Measurements from ENCODE around the gene PIERCE2.
"Not testable (repeated sequence)": the region's sequence is repeated elsewhere in the genome, so short reads cannot be mapped to it uniquely, and the experiment has no call there.

PIERCE2 gene, protein sequence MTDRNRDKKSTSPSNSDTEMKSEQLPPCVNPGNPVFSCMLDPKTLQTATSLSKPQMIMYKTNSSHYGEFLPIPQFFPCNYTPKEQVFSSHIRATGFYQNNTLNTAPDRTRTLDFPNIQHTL

DNA sequence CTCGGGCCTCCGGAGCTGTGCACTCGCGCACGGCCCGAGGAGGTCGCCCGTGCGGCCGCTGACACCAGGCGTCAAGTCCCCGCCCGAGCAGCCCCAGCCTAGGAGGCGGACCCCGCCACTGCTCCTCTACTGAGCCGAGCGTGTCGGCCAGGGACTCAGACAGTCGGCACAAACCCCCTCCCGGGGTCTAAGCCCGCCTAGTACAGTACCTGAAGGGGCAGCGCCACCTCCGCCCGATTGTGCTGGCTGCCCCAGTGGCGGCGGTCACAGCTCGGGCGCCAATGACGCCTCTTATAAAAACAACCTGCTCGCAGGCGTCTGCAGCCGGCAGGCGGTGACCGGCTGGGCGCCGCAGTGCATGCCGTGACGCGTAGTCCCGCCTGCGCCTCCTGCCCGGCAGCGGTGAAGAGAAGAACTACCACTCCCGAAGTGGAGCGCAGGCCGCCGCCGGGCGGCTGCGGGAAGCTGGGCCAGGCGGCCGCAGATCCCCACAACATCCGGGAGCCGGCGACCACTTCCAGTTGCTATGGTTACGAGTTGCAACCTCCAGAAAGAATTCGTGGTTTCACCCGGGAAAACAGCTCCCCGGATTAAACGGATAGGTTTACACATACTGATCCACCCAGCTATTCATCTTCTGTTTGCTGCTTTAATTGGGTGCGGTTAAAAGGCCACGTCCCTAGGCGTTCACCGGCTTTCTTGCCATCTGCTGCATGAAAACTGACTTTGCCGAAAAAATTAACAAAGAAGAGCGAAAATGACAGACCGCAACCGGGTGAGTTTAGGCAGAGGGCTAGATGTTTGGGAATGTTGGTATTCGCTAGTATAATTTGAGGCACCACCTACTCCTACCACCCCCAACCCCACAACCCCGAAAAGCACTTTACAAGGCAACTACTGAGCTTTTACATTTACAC, at the start of gene PIERCE2, which contains the start of gene CCPG1:
TSS of gene PIERCE2 (plus strand) at position 484 of the 917 bp plus-strand sequence. CDS start at position 758, 274 bp downstream.
TSS of gene CCPG1 (minus strand) at position 348 of the 917 bp plus-strand sequence. CDS start 18,935 bp downstream, outside the sequence.
- DNase-seq (ENCODE audit: low spot score): peak; percentile 89

GRCh38 chr15:55360256-55360655, 48.0 kb upstream of the PIERCE2 start:
- no peak for DNase-seq (ENCODE audit: low spot score)

GRCh38 chr15:55361048-55361447, 47.2 kb upstream of the PIERCE2 start:
- DNase-seq (ENCODE audit: low spot score): no peak

- DNase-seq (ENCODE audit: low spot score): no peak
Measured at GRCh38 chr15:55362641-55363040, 45.7 kb upstream of the PIERCE2 start.

GRCh38 chr15:55366981-55367380, 41.3 kb upstream of the PIERCE2 start:
- no peak for DNase-seq (ENCODE audit: low spot score)

DNA sequence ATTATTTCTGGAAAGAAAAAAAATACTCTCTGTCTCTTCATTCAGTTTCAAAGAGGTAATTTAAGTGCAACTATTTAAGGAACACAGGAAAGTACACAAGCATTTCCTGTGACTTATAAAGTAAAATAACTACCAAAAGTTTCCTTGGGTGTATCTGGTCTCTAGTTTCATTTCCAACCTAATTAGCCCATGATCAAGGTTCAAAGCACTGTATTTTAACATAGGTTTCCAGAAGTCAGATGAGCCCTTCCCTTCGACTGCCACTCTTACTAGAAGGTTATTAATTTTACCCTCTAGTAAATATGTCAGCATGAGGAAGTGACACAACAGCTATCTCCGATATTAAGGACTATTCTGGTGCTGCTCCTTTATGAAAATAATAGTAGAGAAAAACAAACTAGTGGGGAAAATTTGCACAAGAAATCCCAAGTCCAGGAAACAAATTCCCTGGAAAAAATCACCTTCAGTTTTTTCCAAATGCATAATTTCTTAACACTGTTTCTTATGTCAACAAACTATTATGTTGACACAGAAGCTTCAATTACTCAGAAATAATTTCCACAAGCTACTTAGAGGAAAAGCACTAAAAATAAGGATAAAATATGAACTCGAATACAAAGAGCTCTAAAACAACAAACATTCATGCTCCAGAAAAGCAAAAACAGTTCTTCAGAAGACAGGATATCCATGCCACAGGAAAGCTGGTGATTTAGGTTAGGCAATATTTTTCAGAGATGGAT, 35.4 kb upstream of the PIERCE2 start:
- DNase-seq (ENCODE audit: low spot score): no peak

DNA sequence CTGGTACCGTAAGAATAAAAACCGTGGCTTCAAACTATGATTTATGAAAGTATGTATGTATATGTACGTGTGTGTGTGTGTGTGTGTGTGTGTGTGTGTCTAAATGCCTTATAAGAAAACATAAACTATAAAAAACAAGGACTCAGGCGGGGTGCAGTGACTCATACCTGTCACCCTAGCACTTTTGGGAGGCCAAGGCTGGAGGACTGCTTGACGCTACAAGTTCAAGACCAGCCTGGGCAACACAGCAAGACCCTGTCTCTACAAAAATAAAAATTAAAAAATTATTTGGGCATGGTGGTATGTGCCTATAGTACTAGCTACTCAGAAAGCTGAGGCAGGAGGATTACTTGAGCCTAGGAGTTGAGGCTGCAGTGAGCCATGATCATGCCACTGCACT, 29.2 kb upstream of the PIERCE2 start:
- no peak for DNase-seq (ENCODE audit: low spot score)

DNA sequence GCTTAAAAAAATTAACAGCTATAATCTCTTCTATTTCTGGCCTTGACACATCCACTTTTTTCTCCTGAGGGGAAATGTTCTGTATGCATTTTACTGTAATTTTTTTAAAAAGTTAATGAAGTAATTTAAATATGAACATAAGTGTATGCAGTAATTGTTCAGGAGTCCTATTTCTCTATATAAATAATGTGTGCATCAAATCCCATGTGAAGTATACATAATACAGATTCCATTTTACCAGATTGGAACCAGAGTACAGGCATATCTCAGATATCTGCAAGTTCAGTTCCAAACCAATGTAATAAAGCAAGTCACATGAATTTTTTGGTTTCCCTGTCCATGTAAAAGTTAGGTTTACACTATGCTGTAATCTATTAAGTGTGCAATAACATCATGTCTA, 26.7 kb upstream of the PIERCE2 start:
- DNase-seq (ENCODE audit: low spot score): no peak

DNA sequence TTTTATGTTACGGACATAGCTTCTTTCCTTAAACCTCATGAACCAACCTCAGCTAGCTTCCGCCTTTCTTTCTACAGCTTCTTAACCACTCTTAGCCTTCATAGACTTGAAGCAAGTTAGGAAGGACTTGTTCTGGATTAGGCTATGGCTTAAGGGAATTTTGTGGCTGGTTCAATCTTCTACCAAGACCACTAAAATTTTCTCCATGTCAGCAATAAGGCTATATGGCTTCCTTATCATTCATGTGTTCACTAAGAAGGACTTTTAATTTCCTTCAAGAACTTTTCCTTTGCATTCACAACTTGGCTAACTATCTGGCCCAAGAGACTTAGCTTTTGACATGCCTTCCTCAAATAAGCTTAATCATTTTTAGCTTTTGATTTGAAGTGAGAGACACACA, 24.6 kb upstream of the PIERCE2 start:
- DNase-seq (ENCODE audit: low spot score): no peak

DNA sequence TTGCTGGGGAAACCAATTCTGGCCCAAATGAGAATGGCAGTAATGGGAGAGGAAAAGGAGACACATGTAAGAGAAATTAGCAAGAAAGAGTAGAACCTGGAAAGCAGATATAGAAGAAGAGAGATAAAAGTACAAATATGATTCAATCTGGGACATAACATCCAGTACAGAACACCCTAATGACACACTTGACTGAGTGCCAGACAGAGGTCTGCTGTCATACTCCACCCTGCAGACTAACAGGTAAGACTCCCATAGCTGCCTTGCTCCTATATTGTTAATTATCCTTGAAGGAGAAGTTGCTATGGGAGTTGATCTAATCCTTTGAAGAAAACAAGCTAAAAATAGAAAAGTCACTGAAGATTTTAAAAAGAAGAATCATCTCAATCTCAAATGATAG, 21.3 kb upstream of the PIERCE2 start:
- no peak for DNase-seq (ENCODE audit: low spot score)

GRCh38 chr15:55389264-55389607, 19.1 kb upstream of the PIERCE2 start:
- DNase-seq (ENCODE audit: low spot score): no peak

DNA sequence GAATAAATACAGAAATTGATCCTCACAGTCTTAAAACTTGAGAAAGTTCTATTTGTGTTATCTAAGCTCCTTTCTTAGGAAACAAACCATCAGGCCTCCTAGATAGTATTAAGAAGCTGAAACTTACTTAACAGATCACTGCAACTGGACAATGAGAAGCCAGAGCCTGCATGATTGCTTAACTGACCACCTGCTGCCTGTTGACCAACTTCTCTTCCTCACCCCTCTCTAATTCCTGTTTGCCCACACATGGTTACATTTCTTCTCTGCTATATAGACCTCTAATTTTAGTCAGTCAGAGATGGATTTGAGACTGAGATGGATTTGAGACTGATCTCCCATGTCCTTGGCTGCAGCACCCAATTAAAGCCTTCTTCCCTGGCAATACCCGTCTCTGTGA, 13.6 kb upstream of the PIERCE2 start:
- no peak for DNase-seq (ENCODE audit: low spot score)

DNA sequence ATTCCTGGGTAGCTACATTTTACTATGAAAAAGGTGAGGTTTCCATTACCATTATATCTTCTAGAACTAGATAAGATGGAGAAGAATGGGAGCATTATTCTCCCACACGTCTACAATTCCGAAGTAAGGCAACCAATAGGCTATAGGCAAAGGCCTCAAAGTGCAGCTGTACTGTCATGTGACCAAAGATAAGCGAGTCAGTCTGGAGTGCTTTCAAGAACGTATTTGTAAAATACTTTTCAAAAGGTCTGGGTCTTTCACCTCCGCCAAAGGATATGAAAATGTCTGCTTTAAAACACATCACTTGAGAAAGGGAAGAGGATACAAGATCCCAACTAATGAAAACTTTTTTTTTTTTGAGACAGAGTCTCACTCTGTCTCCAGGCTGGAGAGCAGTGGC, 10.1 kb upstream of the PIERCE2 start:
- DNase-seq (ENCODE audit: low spot score): no peak

- DNase-seq (ENCODE audit: low spot score): not testable (repeated sequence)
Measured at GRCh38 chr15:55400050-55400449, 8.2 kb upstream of the PIERCE2 start.

GRCh38 chr15:55401786-55402246, 6.5 kb upstream of the PIERCE2 start:
- no peak for DNase-seq (ENCODE audit: low spot score)

GRCh38 chr15:55402707-55403106, 5.6 kb upstream of the PIERCE2 start:
- no peak for DNase-seq (ENCODE audit: low spot score)

- DNase-seq (ENCODE audit: low spot score): no peak
Measured at GRCh38 chr15:55403531-55403930, 4.8 kb upstream of the PIERCE2 start.

DNA sequence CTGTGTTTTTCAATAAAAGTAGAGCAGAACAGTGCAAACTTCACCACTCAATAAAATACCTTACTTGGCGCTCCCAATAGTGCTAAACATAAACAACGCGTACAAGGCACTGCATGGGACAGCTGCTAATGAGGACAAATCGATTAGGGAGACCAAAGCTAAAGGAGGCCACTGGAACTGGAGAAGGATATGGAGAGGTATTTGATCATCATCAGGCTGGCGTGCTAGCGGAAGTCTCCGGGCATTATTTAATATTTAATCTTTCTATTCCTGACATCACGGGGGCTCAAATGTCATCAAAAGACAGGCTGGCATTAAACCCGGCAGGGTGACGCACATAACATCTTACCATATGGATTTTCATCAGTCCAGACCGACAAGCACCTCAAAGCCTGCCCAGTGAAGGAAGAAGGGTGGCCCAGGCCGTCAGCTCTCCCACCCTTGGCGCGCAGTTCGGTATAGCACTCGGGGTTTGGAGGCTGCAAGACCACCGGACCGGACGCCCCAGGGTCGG, 740 bp upstream of the PIERCE2 start:
- DNase-seq (ENCODE audit: low spot score): no peak

DNA sequence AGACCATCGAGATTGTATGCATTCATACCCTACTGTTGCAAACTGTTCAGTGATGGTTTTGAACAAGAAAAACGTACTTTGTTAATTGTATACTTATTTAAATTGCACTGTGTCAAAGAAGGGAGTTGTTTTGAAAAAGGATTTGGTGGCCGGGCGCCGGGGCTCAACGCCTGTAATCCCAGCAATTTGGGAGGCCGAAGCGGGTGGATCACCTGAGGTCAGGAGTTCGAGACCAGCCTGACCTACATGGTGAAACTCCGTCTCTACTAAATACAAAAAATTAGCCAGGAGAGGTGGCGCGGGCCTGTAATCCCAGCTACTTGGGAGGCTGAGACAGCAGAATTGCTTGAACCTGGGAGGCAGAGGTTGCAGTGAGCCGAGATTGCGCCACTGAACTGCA, 681 bp downstream of the PIERCE2 start:
- not testable (repeated sequence) for DNase-seq (ENCODE audit: low spot score)

DNA sequence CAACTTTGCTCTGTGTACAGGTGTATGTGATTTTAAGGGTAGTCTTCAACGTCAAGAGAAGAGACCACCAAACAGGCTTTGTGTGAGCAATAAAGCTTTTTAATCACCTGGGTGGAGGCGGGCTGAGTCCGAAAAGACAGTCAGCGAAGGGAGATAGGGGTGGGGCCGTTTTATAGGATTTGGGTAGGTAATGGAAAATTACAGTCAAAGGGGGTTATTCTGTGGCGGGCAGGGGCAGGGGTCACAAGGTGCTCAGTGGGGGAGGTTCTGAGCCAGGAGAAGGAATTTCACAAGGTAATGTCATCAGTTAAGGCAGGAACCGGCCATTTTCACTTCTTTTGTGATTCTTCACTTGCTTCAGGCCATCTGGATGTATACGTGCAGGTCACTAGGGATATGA, 9.4 kb downstream of the PIERCE2 start:
- DNase-seq (ENCODE audit: low spot score): not testable (repeated sequence)

- no peak for DNase-seq (ENCODE audit: low spot score)
Measured at GRCh38 chr15:55420171-55420866, 12.0 kb downstream of the PIERCE2 start.

DNA sequence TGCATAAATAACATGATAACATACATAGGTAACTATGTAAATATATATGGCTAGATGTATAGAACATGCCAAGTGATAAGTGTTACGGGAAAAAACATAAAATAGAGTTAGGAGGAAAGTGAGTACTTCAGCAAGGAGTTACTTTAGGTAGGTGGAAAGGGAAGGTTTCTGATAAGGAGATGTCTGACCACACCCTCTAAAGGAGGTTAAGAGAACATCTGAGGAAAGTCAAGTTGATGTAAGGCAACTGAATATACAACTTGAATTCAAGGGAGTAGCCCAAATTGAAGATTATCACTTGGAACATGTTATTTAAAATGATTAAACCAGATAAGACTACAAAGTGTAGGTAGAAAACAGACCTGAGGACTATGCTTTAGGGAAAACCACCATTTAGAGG, 13.8 kb downstream of the PIERCE2 start:
- no peak for DNase-seq (ENCODE audit: low spot score)
